Skin epidermis (tissue), 12 donors: ENCODE measurements around the gene ADAMTSL3.

Experiments used
- H3K27ac ChIP-seq, 21 experiments: fragments of 200-600 bp; sonication (generic) in 11 of 21; one replicate each; pipeline ENCODE4 v1.5.0; 2020; ENCODE audit warnings: mild to moderate bottlenecking in 3 of 21, inconsistent platforms in 2 of 21, moderate library complexity in 2 of 21
- H3K4me3 ChIP-seq, 7 experiments: fragments of 200-600 bp; sonication (generic) in 2 of 7; one replicate each; pipeline ENCODE4 v1.5.0; 2020; ENCODE audit warnings: inconsistent platforms in 2 of 7, mild to moderate bottlenecking in 2 of 7, moderate library complexity in 1 of 7

The ADAMTSL3 gene

DNA sequence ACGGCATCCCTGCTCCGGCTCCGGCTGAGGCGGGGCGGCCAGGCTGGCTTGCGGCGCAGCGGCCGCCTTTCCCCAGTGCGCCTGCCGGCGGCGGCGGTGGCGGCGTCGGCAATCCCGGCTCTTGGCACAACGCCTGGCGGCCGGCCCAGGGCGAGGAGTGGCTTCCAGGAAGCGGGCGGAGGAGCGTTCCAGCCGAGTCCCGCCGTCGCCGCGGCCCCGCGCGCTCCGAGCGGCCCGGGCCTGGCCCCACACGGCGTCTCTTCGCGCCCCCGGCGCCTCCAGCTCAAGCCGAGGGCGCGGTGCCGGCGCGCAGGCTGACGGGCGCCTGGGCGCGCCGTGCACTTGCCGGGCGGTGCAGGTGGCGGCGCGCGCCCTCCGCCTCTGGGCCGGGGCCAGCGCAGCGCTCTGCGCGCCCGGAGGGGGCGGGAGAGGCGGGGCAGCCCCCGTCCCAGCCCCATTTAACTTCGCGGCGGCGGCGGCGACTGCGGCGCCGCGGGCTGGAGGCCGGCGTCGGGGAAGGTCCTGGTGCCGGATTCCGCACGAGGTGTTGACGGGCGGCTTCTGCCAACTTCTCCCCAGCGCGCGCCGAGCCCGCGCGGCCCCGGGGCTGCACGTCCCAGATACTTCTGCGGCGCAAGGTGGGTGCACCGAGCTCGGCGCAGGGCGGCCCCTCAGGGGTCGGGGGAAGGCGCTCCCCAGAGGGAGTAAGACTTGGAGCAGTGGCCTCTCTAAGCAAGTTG lies at the start of gene ADAMTSL3:
TSS of gene ADAMTSL3 (plus strand) at position 485 of the 740 bp plus-strand sequence. CDS start 1,639 bp downstream, outside the sequence.
- peak within 1 kb of the TSS in 4 of 7 experiments; percentile 7 to 38 (median 30) for H3K4me3 ChIP-seq
- H3K27ac ChIP-seq, result peak within 1 kb of the TSS in 2 of 21 experiments; percentile 8 to 41

DNA sequence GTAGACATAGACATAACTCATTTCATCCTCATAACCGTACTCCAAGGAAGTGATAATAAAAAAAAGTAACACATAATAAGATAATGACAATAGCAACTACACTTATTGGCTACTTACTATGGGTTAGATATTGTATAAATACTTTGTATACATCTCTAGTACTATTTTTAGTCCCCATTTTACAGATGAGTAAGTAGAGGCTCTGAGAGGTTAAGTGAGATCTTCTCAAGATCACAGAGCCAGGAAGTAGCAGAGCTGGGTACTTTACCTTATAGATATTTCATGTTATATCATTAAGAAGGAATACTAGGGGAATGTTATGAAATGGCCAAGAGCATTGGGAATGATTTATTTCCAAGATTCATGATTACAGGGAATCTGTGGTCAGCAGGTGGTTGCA lies 49.4 kb upstream of the ADAMTSL3 start:
- no peak overlapping the region for H3K4me3 ChIP-seq
- H3K27ac ChIP-seq, result no peak overlapping the region

GRCh38 chr15:83605111-83605945 lies 48.6 kb upstream of the ADAMTSL3 start:
- Histone ChIP-seq H3K27ac (no peak overlapping the region), H3K4me3 (no peak overlapping the region)

DNA sequence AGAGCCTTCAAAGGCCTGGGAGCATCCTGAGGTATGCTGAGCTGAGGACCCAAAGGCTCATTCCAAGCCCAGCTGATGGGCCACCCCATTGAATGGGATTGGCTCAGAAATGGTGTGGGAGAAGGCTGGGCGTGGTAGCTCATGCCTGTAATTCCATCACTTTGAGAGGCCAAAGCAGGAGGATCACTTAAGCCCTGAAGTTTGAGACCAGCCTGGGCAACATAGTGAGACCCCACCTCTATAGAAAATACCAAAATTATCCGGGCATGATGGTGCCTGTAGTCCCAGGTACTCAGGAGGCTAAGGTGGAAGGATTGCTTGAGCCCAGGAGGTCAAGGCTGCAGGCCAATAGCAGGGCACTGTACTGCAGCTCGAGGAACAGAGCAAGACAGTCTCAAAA lies 43.8 kb upstream of the ADAMTSL3 start:
- H3K4me3 ChIP-seq, result no peak overlapping the region
- H3K27ac ChIP-seq, result no peak overlapping the region

DNA sequence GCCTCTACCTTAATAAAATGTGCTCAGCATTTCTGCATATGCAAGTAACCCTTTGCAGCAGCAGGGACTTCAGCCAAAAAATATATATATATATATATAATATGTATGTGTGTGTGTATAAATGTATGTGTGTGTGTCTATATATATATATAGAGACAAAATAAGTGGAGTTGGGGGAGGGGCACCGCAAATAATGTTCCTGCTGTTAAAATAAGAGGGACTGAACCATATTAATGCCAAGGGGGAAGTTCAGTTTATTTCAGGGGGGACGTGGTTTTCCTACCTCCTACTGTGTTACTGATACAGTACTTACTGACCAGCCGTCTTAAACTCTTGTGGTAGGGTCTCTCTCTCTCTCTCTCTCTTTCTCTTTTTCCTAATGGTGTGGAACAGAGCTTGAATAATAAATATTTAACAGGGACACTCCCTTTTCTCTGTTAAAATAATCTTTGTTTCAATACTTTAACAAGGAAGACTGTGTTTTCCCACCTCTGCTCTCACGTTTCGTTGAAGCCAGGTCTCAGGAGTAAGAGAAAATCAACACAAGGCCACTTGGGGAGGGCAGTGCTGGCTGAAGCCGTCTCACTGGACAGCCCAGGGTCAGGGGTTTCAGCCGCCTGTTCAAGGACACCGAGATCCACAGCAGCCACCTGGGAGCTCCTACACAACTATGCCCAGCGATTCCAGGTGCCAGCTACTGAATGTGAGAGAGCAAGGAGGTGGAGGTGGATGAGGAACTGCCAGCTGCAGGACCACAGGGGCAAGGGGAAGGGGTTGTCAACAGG lies 42.8 kb upstream of the ADAMTSL3 start:
- no peak overlapping the region for H3K27ac ChIP-seq
- H3K4me3 ChIP-seq, result no peak overlapping the region

- H3K27ac ChIP-seq, result no peak overlapping the region
- no peak overlapping the region for H3K4me3 ChIP-seq
Measured at GRCh38 chr15:83612226-83612625, 41.7 kb upstream of the ADAMTSL3 start.

- Histone ChIP-seq H3K4me3 (no peak overlapping the region), H3K27ac (no peak overlapping the region)
Measured at GRCh38 chr15:83612898-83613635, 40.9 kb upstream of the ADAMTSL3 start.

GRCh38 chr15:83613714-83614113 lies 40.2 kb upstream of the ADAMTSL3 start:
- no peak overlapping the region for H3K4me3 ChIP-seq
- no peak overlapping the region for H3K27ac ChIP-seq

- H3K27ac ChIP-seq, result no peak overlapping the region
- no peak overlapping the region for H3K4me3 ChIP-seq
Measured at GRCh38 chr15:83616840-83617239, 37.1 kb upstream of the ADAMTSL3 start.

GRCh38 chr15:83626171-83626802 lies 27.6 kb upstream of the ADAMTSL3 start:
- no peak overlapping the region for H3K27ac ChIP-seq
- H3K4me3 ChIP-seq, result no peak overlapping the region

DNA sequence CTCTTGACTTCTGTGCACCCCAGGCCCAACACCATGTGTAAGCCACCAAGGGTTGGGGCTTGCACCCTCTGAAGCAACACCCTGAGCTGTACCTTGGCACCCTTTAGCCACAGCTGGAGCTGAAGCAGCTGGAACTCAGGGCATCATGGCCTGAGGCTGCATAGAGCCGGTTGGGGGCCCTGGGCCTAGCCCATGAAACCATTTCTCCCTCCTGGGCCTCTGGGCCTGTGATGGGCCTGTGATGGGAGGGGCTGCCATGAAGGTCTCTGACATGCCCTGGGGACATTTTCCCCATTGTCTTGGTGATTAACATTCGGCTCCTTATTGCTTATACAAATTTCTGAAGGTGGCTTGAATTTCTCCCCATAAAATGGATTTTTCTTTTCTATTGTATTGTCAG lies 22.4 kb upstream of the ADAMTSL3 start:
- Histone ChIP-seq H3K27ac (no peak overlapping the region), H3K4me3 (no peak overlapping the region)

GRCh38 chr15:83643201-83643600 lies 10.7 kb upstream of the ADAMTSL3 start:
- H3K27ac ChIP-seq, result no peak overlapping the region
- H3K4me3 ChIP-seq, result no peak overlapping the region

- no peak overlapping the region for H3K4me3 ChIP-seq
- H3K27ac ChIP-seq, result no peak overlapping the region
Measured at GRCh38 chr15:83644439-83644838, 9.5 kb upstream of the ADAMTSL3 start.

GRCh38 chr15:83650831-83651230 lies 3.1 kb upstream of the ADAMTSL3 start:
- H3K4me3 ChIP-seq, result no peak overlapping the region
- H3K27ac ChIP-seq, result no peak overlapping the region

DNA sequence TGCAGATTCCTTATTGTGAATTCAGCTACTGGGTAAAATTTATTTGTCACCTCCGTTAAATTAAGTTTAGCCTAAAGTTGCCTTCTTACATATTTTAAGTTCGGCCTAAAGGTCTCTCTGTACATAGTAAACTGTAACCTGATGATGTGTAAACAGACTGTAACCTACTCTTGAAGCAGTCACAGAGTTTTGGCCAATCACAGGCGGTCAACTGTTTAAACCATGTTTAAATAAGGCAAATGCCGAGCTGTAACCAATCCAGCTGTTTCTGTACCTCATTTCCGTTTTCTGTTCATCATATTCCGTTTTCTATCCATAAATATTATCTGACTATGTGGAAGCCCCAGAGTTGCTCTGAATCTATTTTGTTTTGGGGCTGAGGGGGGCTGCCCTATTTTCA lies 2.4 kb upstream of the ADAMTSL3 start:
- H3K4me3 ChIP-seq, result no peak overlapping the region
- no peak overlapping the region for H3K27ac ChIP-seq

- H3K4me3 ChIP-seq, result no peak overlapping the region
- H3K27ac ChIP-seq, result no peak overlapping the region
Measured at GRCh38 chr15:83652626-83653204, 1.2 kb upstream of the ADAMTSL3 start.

DNA sequence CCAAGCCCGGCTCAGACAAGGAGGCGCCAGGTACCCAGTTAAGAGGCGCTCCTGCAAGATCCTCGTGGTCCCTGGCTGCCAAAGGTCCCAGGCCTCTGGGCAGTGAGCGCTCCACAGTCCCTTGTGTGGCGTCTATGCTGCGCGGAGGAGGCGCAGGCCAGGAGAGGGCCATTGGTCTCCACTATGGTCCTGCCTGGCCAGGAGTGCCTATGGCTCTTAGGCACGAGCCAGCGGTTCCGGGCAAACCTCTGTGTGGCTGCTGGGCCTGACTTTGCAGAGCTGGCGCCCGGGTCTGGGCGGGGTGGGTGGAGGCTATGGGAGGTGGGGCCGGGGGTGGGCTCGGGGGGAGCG lies 660 bp upstream of the ADAMTSL3 start:
- Histone ChIP-seq H3K4me3 (peak overlapping the region in 3 of 7 experiments; percentile 21 to 38 (median 32)), H3K27ac (peak overlapping the region in 1 of 21 experiments; percentile 8)

DNA sequence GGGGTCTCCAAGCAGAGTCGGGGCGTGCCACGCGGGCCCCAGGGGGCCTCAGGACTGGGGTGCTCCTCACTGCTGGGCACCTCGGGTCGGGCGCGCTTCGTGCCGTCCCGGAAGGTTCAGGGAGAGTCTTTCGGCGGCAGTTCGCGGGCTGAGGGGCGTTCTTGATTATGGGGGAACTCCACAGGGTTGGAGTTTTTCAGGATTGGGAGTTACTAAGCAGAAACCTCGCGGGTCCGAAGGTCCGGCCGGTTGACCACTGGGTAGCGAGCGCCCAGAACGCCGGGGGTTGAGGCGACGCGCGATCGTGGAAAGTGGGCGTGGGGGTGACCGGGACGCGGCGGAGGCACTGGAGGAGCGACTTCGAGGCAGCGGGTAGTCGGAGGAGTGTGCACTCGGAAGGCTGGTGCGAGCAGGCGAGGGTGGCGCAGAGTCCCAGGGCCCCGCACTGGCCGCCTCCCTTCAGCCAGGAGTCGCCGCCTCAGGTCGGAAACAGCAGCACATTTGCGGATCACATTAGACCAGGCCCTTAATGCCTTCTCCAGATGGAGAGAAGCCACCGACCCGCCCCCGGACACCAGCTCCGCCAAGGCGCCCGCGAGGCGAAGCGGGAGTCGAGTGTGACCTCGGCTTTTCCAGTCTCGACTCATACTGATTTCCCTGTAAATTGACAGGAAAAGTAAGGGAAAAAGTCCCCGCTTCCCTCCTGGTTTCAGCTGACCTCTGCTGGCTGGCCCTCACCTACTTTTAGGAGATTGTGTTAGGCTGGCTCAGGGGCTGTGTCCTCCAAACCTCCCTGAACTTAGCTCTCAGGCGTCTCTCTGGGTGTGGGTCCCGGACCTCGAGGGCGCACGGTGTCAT lies 685 bp downstream of the ADAMTSL3 start:
- H3K27ac ChIP-seq, result peak overlapping the region in 1 of 21 experiments; percentile 41

More for the DNA sequence above, 685 bp downstream of the ADAMTSL3 start:
- H3K4me3 ChIP-seq, result peak overlapping the region in 4 of 7 experiments; percentile 7 to 38 (median 30)
